HL-60/S4 treated with phorbol 12-myristate 13-acetate at 8.2 ng/mL for 4 days and 3 days (cell line): ENCODE measurements around the gene TRPV3.

Experiments used
- in situ Hi-C: fragments of 300-500 bp; cut with MboI; formaldehyde crosslinking; loops from 2 replicates; pipeline ENCODE4 v1.15.0; 2022; ENCODE audit warnings: low sequenced_read_pairs

TRPV3 gene

GRCh38 chr17:3547628-3548027 lies 10.0 kb downstream of the TRPV3 start:
- in situ Hi-C loops = no loop called here

GRCh38 chr17:3546997-3547396 lies 10.6 kb downstream of the TRPV3 start:
- in situ Hi-C loops = no loop called here

GRCh38 chr17:3546521-3546920 lies 11.1 kb downstream of the TRPV3 start:
- in situ Hi-C loops = no loop called here

GRCh38 chr17:3545151-3545550 lies 12.5 kb downstream of the TRPV3 start:
- in situ Hi-C loops = no loop called here

GRCh38 chr17:3544365-3544764 lies 13.2 kb downstream of the TRPV3 start:
- in situ Hi-C loops = no loop called here

- in situ Hi-C loops = no loop called here
Observed at GRCh38 chr17:3543453-3543852, 14.2 kb downstream of the TRPV3 start.

GRCh38 chr17:3542410-3543088 lies 15.1 kb downstream of the TRPV3 start:
- in situ Hi-C loops = no loop called here

- in situ Hi-C loops = no loop called here
Observed at GRCh38 chr17:3539881-3540540, 17.6 kb downstream of the TRPV3 start.

- in situ Hi-C loops = no loop called here
Observed at GRCh38 chr17:3536716-3537115, 20.9 kb downstream of the TRPV3 start.

GRCh38 chr17:3535253-3535995 lies 22.2 kb downstream of the TRPV3 start:
- in situ Hi-C loops = no loop called here

GRCh38 chr17:3534881-3535252 lies 22.7 kb downstream of the TRPV3 start:
- in situ Hi-C loops = no loop called here

- in situ Hi-C loops = no loop called here
Observed at GRCh38 chr17:3533752-3534151, 23.9 kb downstream of the TRPV3 start.

GRCh38 chr17:3532859-3533142 lies 24.8 kb downstream of the TRPV3 start:
- in situ Hi-C loops = no loop called here

- in situ Hi-C loops = no loop called here
Observed at GRCh38 chr17:3532106-3532858, 25.3 kb downstream of the TRPV3 start.

GRCh38 chr17:3531266-3532101 lies 26.1 kb downstream of the TRPV3 start:
- in situ Hi-C loops = no loop called here

GRCh38 chr17:3529817-3530741 lies 27.5 kb downstream of the TRPV3 start:
- in situ Hi-C loops = no loop called here

- in situ Hi-C loops = no loop called here
Observed at GRCh38 chr17:3528880-3529511, 28.6 kb downstream of the TRPV3 start.

GRCh38 chr17:3528403-3528851 lies 29.2 kb downstream of the TRPV3 start:
- in situ Hi-C loops = no loop called here

GRCh38 chr17:3527896-3528295 lies 29.7 kb downstream of the TRPV3 start:
- in situ Hi-C loops = no loop called here
